HG03095 (cell line): ENCODE data around the gene MPHOSPH9.
"Not testable (repeated sequence)": the region's sequence is repeated elsewhere in the genome, so short reads cannot be mapped to it uniquely, and the experiment has no call there.

ENCODE experiments used
- ATAC-seq: cut with Tn5 transposase; IDR thresholded peaks from one replicate; pipeline ENCODE4 v1.9.1; 2021; ENCODE audit warnings: moderate library complexity; ENCODE audit not compliant: unreplicated experiment

MPHOSPH9 gene

GRCh38 chr12:123261196-123261595 lies 28.3 kb upstream of the MPHOSPH9 start:
- no peak for ATAC-seq

GRCh38 chr12:123260081-123260480 lies 27.1 kb upstream of the MPHOSPH9 start:
- ATAC-seq = no peak

- ATAC-seq = no peak
Observed at GRCh38 chr12:123258593-123258992, 25.7 kb upstream of the MPHOSPH9 start.

- ATAC-seq = no peak
Observed at GRCh38 chr12:123254853-123255446, 22.0 kb upstream of the MPHOSPH9 start.

- ATAC-seq = no peak
Observed at GRCh38 chr12:123253641-123254459, 20.9 kb upstream of the MPHOSPH9 start.

- ATAC-seq = not testable (repeated sequence)
Observed at GRCh38 chr12:123252365-123252764, 19.4 kb upstream of the MPHOSPH9 start.

- no peak for ATAC-seq
Observed at GRCh38 chr12:123251403-123252076, 18.6 kb upstream of the MPHOSPH9 start.

- ATAC-seq = no peak
Observed at GRCh38 chr12:123250471-123251383, 17.8 kb upstream of the MPHOSPH9 start.

- not testable (repeated sequence) for ATAC-seq
Observed at GRCh38 chr12:123248996-123249741, 16.2 kb upstream of the MPHOSPH9 start.

- ATAC-seq = not testable (repeated sequence)
Observed at GRCh38 chr12:123248129-123248528, 15.2 kb upstream of the MPHOSPH9 start.

GRCh38 chr12:123245678-123246077 lies 12.7 kb upstream of the MPHOSPH9 start:
- no peak for ATAC-seq

- ATAC-seq = no peak
Observed at GRCh38 chr12:123243671-123244262, 10.8 kb upstream of the MPHOSPH9 start.

- no peak for ATAC-seq
Observed at GRCh38 chr12:123242116-123242904, 9.4 kb upstream of the MPHOSPH9 start.

GRCh38 chr12:123238961-123239360 lies 6.0 kb upstream of the MPHOSPH9 start:
- no peak for ATAC-seq

- no peak for ATAC-seq
Observed at GRCh38 chr12:123238330-123238682, 5.4 kb upstream of the MPHOSPH9 start.

GRCh38 chr12:123237646-123238329 lies 4.8 kb upstream of the MPHOSPH9 start:
- no peak for ATAC-seq

GRCh38 chr12:123233505-123234308 lies 766 bp upstream of the MPHOSPH9 start:
- ATAC-seq = peak; percentile 5

GRCh38 chr12:123232472-123232806 lies 502 bp downstream of the MPHOSPH9 start:
- ATAC-seq = no peak
